Breast epithelium (tissue), 4 donors: ENCODE data around the gene COL4A4. TPM values are rescaled to one million over a fixed set of nuclear protein-coding genes. Genes with fewer than 3 reads are reported as not detected.

Experiments
- DNase-seq, 2 donors: peaks; one replicate each; pipeline ENCODE4 v3.0.0-alpha.2; 2019; ENCODE audit warnings: low spot score in 2 of 2
- H3K27ac ChIP-seq, 2 donors: fragments of 200-600 bp; sonication (generic) in 1 of 2; one replicate each; pipeline ENCODE4 v1.5.1; 2016 to 2019; ENCODE audit warnings: mild to moderate bottlenecking in 1 of 2
- H3K27me3 ChIP-seq, 2 donors: fragments of 200-600 bp; sonication (generic) in 1 of 2; one replicate each; pipeline versions ENCODE4 v1.5.1 to v1.6.0; 2017 to 2019; ENCODE audit warnings: control low read depth in 1 of 2, mild to moderate bottlenecking in 1 of 2
- H3K36me3 ChIP-seq: fragments of 200-600 bp; one replicate; pipeline ENCODE4 v1.5.1; 2019
- H3K4me1 ChIP-seq, 2 donors: fragments of 200-600 bp; sonication (generic); one replicate each; pipeline ENCODE4 v1.5.1; 2016 to 2019; ENCODE audit warnings: control low read depth in 1 of 2
- H3K4me3 ChIP-seq, 3 donors: fragments of 200-600 bp; sonication (generic); 1 replicate in 2 of 3; 2 replicates in 1 of 3; pipeline ENCODE4 v1.5.1; 2016 to 2019; ENCODE audit warnings: mild to moderate bottlenecking in 3 of 3, moderate library complexity in 2 of 3
- H3K9me3 ChIP-seq, 2 donors: fragments of 200-600 bp; sonication (generic) in 1 of 2; one replicate each; pipeline ENCODE4 v1.5.1; 2016 to 2019; ENCODE audit warnings: control low read depth in 1 of 2
- POLR2A ChIP-seq: fragments of 450-650 bp; IDR thresholded peaks from one replicate; pipeline ENCODE4 v1.6.1; 2016; ENCODE audit warnings: antibody characterized with exemption, mild to moderate bottlenecking, moderate library complexity
- POLR2AphosphoS5 ChIP-seq, 3 donors: sonication (generic); formaldehyde crosslinking; IDR thresholded peaks; one replicate each; pipeline ENCODE4 v1.6.1; 2017; ENCODE audit warnings: antibody characterized with exemption in 3 of 3
- intact Hi-C: fragments of 100-400 bp; cut with DNase I; formaldehyde crosslinking; loops from one replicate; pipeline ENCODE4 v1.15.1; 2023; ENCODE audit warnings: low total_unique reads
- total RNA-seq, 3 donors: library from RNA; depleted of rRNA; stranded (reverse); fragments of >200 nt; gene quantifications; one replicate each; pipeline ENCODE4 v1.1.0, GENCODE V29; 2016
- TF ChIP-seq, protein P1 (sequence below), 3 donors: fragments of 450-650 bp; IDR thresholded peaks; one replicate each; pipeline ENCODE4 v1.5.1; 2016 to 2017; ENCODE audit warnings: antibody characterized with exemption in 3 of 3, mild to moderate bottlenecking in 3 of 3, moderate library complexity in 3 of 3

Gene COL4A4
- total RNA-seq, 3 donors from 2014 or later, result 1.2 to 3.8 (median 1.6) TPM

DNA sequence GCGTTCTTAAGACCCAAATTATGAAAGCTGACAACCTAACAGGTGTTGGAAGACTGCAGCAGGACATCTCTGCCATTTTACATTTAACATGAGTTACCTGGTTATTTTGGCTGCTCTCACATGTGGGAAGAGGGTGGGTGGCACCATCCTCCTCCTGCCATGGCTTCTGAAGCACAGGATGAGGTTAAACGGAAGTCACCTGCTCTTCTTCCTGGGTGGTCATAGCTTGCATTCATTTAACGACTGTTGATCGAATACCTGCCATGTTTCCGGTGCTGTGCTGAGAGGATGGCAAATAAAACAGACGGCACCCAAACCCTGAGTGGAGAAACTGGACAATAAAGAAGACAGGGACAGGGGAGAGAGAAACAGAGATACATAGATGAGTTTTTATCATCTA, 210.2 kb downstream of the COL4A4 start:
- intact Hi-C loops, result no loop called here
- DNase-seq, result no peak
- Histone ChIP-seq H3K9me3 (no peaks in the 10 kb centered on the region), H3K36me3 (no peaks in the 10 kb centered on the region), H3K27me3 (no peaks in the 10 kb centered on the region), H3K4me1 (no peaks in the 10 kb centered on the region), H3K4me3 (no peak overlapping the region), H3K27ac (no peak overlapping the region)
- no peak for TF ChIP-seq POLR2AphosphoS5 (IDR thresholded peaks at IDR 0.05)

DNA sequence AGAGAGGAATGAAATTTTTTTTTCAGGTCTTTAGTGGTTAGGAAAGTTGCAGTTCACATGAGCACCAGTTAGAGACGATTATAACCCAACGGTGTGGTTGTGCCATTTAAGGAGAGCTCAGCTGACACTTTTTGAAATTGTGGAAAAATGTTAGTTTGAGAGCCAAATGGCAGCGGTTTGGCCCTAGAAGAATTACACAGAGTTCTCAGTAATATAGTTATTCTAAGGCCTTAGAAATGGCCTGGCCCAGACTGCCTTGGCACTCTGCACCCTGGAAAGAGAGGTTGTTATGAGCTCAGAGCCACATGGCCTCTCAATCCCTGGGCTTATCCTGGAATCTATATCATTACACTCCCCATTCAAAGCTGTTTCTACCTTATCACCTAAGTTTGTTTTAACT, 210.8 kb downstream of the COL4A4 start:
- no peaks in the 10 kb centered on the region for H3K4me1 ChIP-seq
- TF ChIP-seq POLR2A (no peak), POLR2AphosphoS5 (IDR thresholded peaks at IDR 0.05) (no peak)
- TF ChIP-seq, protein P1, sequence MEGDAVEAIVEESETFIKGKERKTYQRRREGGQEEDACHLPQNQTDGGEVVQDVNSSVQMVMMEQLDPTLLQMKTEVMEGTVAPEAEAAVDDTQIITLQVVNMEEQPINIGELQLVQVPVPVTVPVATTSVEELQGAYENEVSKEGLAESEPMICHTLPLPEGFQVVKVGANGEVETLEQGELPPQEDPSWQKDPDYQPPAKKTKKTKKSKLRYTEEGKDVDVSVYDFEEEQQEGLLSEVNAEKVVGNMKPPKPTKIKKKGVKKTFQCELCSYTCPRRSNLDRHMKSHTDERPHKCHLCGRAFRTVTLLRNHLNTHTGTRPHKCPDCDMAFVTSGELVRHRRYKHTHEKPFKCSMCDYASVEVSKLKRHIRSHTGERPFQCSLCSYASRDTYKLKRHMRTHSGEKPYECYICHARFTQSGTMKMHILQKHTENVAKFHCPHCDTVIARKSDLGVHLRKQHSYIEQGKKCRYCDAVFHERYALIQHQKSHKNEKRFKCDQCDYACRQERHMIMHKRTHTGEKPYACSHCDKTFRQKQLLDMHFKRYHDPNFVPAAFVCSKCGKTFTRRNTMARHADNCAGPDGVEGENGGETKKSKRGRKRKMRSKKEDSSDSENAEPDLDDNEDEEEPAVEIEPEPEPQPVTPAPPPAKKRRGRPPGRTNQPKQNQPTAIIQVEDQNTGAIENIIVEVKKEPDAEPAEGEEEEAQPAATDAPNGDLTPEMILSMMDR (IDR thresholded peaks at IDR 0.05), result no peak
- DNase-seq, result peak in 1 of 2 donors; percentile 18
- no peak overlapping the region for H3K4me3 ChIP-seq
- H3K27ac ChIP-seq, result peak overlapping the region in 1 of 2 donors; percentile 51
- H3K27me3 ChIP-seq, result no peaks in the 10 kb centered on the region
- no peaks in the 10 kb centered on the region for H3K9me3 ChIP-seq
- H3K36me3 ChIP-seq, result no peaks in the 10 kb centered on the region
- intact Hi-C loops, result no loop called here

Other genes starting within 250 kb of the COL4A4 start
- gene COL4A3, start 419 bp upstream of the COL4A4 start, total RNA-seq, result 1 to 10 TPM; 2.9 to 3.7 (median 3.3) TPM
- gene MFF, start 161.0 kb upstream of the COL4A4 start, total RNA-seq, result 100 to 1,000 TPM; 120 to 135 (median 122) TPM
- not detected for gene TM4SF20, start 215.1 kb upstream of the COL4A4 start, total RNA-seq
- not detected for gene SCYGR1, start 223.7 kb upstream of the COL4A4 start, total RNA-seq